ENCODE results near the gene FUT3. TPM values are rescaled to one million over a fixed set of nuclear protein-coding genes. Genes with fewer than 3 reads are reported as not detected.

Gene FUT3
- total and polyA plus RNA-seq, 9 of the 15 experiments (the other 6 are each of a cell fraction or from before 2014, with no cell fraction given): 0.09 TPM; not detected in 8

DNA sequence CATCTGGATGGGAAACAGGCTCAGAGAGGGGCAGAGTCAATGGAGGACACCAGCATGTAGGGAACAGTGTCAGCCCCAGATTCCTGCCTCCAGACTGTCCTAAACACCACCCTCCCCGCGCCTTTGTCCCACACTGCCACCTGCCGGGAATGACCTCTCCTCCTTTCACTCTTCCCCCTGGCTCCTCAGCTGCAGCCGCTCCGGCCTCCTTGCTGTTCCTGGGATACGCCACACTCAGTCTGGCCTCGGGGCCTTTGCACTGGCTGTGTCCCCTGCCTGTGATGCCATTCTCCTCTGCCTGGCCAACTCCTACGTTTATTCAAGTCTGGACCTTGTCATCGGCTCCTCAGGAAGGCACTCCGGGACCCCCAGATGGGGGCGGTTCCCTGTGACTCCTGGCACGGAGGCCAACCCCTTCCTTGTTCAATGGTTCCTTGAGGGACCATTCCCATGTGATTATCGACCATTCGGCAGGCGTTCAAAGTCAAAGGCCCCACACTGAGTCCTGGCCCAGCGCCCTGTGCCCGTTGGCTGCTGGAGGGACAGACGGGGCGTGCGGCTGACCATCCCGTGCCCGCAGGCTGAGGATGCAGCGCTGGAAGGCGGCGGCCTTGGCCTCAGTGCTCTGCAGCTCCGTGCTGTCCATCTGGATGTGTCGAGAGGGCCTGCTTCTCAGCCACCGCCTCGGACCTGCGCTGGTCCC, 27.5 kb downstream of the FUT3 start (continued):
- TF ChIP-seq, protein P1, sequence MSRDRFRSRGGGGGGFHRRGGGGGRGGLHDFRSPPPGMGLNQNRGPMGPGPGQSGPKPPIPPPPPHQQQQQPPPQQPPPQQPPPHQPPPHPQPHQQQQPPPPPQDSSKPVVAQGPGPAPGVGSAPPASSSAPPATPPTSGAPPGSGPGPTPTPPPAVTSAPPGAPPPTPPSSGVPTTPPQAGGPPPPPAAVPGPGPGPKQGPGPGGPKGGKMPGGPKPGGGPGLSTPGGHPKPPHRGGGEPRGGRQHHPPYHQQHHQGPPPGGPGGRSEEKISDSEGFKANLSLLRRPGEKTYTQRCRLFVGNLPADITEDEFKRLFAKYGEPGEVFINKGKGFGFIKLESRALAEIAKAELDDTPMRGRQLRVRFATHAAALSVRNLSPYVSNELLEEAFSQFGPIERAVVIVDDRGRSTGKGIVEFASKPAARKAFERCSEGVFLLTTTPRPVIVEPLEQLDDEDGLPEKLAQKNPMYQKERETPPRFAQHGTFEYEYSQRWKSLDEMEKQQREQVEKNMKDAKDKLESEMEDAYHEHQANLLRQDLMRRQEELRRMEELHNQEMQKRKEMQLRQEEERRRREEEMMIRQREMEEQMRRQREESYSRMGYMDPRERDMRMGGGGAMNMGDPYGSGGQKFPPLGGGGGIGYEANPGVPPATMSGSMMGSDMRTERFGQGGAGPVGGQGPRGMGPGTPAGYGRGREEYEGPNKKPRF (IDR thresholded peaks at IDR 0.05; ENCODE audit: low read depth, low read length): no peak
- TF ChIP-seq SMARCE1 (IDR thresholded peaks at IDR 0.05) (peak; percentile 55), BDP1 (IDR thresholded peaks at IDR 0.05; ENCODE audit: insufficient read depth, insufficient read length) (no peak)

DNA sequence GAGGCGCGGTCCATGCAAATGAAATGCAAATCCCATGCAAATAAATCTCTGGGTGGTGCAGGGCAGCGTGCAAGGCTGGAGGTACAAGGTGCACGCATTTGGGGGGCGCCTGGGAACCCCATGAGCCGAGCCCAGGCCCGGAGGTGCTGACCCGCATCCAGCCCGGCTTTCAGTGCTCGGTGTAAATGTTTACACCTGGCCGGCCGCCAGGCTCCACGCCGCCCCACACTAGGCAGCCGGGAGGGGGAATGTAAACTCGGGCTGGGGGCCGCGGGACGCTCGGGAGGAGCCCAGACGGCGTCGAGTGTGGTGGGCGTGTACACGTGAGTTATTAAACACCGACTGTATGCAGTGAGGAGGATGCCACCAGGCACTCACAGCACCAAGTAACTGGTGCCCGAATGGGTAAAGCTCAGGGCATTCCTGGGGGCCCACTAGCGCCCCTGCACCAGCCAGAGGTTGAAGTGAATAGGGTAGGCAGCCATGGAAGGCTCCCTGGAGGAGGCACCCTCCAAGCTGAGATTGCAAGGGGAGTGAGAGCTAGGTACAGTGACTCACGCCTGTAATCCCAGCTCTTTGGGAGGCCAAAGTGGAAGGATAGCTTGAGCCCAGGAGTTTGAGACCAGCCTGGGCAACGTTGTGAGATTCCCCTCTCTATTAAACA, 28.9 kb downstream of the FUT3 start:
- Histone ChIP-seq H3K36me3 (ENCODE audit: control insufficient read depth, insufficient read depth, low read length) (no peaks in the 10 kb centered on the region), H2AFZ (ENCODE audit: low read depth, low read length) (no peak overlapping the region), H3K4me1 (replicated peaks in 1 of 2; ENCODE audit: control insufficient read depth in 2 of 2, insufficient read depth in 2 of 2, low read length in 2 of 2) (peaks cover 4 to 40% of the 10 kb centered on the region in 2 experiments; a peak in 4 of 5 replicates), H3K27ac (ENCODE audit: extremely low read depth, low read depth, low read length) (no peak overlapping the region), H3K9me1 (ENCODE audit: control insufficient read depth, insufficient read depth, low read length) (peaks cover 1% of the 10 kb centered on the region), H3K9ac (ENCODE audit: insufficient read depth in 1 of 2, low read depth in 2 of 2, low read length in 2 of 2) (peak overlapping the region in 1 of 2 experiments; percentile 19; a peak in 2 of 4 replicates), H3K4me3 (no peak overlapping the region), H3K9me3 (replicated peaks; ENCODE audit: control insufficient read depth, insufficient read depth, low read depth, low read length) (no peaks in the 10 kb centered on the region), H3K27me3 (ENCODE audit: control insufficient read depth in 2 of 2, insufficient read depth in 2 of 2, low read length in 2 of 2) (no peaks in the 10 kb centered on the region), H3K79me2 (ENCODE audit: control insufficient read depth, insufficient read depth, low read length) (no peaks in the 10 kb centered on the region), H3K4me2 (ENCODE audit: insufficient read depth, low read length) (no peak overlapping the region), H4K20me1 (replicated peaks; ENCODE audit: control insufficient read depth, insufficient read depth, low read length) (no peaks in the 10 kb centered on the region; the same call in 1 of the 2 replicates)
- TF ChIP-seq RHOXF2B (CRISPR knock-in tag; conservative IDR thresholded peaks at IDR 0.05): no peak
- TF ChIP-seq POLR2G (IDR thresholded peaks at IDR 0.05; ENCODE audit: low read depth, low read length): 0 out of 2 replicates have a peak, but pooled peaks have one; percentile 29
- TF ChIP-seq ZKSCAN8 (CRISPR knock-in tag; IDR thresholded peaks at IDR 0.05): 0 out of 2 replicates have a peak, but pooled peaks have one; percentile 16
- TF ChIP-seq ZNF436 (CRISPR knock-in tag; IDR thresholded peaks at IDR 0.05): 0 out of 2 replicates have a peak, but pooled peaks have one; percentile 47
- TF ChIP-seq NFIC (IDR thresholded peaks at IDR 0.05): peak; percentile 60
- TF ChIP-seq, protein P2, sequence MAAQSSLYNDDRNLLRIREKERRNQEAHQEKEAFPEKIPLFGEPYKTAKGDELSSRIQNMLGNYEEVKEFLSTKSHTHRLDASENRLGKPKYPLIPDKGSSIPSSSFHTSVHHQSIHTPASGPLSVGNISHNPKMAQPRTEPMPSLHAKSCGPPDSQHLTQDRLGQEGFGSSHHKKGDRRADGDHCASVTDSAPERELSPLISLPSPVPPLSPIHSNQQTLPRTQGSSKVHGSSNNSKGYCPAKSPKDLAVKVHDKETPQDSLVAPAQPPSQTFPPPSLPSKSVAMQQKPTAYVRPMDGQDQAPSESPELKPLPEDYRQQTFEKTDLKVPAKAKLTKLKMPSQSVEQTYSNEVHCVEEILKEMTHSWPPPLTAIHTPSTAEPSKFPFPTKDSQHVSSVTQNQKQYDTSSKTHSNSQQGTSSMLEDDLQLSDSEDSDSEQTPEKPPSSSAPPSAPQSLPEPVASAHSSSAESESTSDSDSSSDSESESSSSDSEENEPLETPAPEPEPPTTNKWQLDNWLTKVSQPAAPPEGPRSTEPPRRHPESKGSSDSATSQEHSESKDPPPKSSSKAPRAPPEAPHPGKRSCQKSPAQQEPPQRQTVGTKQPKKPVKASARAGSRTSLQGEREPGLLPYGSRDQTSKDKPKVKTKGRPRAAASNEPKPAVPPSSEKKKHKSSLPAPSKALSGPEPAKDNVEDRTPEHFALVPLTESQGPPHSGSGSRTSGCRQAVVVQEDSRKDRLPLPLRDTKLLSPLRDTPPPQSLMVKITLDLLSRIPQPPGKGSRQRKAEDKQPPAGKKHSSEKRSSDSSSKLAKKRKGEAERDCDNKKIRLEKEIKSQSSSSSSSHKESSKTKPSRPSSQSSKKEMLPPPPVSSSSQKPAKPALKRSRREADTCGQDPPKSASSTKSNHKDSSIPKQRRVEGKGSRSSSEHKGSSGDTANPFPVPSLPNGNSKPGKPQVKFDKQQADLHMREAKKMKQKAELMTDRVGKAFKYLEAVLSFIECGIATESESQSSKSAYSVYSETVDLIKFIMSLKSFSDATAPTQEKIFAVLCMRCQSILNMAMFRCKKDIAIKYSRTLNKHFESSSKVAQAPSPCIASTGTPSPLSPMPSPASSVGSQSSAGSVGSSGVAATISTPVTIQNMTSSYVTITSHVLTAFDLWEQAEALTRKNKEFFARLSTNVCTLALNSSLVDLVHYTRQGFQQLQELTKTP (IDR thresholded peaks at IDR 0.05; ENCODE audit: low read depth in 1 of 2, partially characterized antibody in 2 of 2): no peak
- TF ChIP-seq ZFP36 (IDR thresholded peaks at IDR 0.05; ENCODE audit: low read depth, low read length, partially characterized antibody): peak; percentile 90
- WGBS (ENCODE audit: insufficient coverage, low coverage, missing lambda C conversion rate): 5% methylated on average over 30 of the region's 30 CpGs
- CTCF ChIA-PET (ENCODE audit: low intra/inter-chr PET ratio): interaction anchor here (2.1 to 3.3 kb wide), 2 partner anchors 18 to 49 kb away, joined by 16 to 20 read pairs; partner anchors contain the start of gene NRTN
- FAIRE-seq (peak; percentile 37), ATAC-seq (no peak), DNase-seq (ENCODE audit: extremely low read depth in 1 of 4, low spot score in 3 of 4) (no peak)
- BruUV-seq (replicated peaks): no TSS peak
- in situ Hi-C loops (cut with MboI): no loop called here
- POLR2A ChIA-PET: interaction anchor here (0.7 to 1.2 kb wide), 3 partner anchors 19 to 200 kb away, joined by 3 read pairs; partner anchors contain the start of genes SAFB and SAFB2
- intact Hi-C loops (cut with micrococcal nuclease): loop anchor here (2.0 kb wide), 1 partner anchor 18 kb away; the partner anchor contains the start of gene NRTN

Measured in K562 (cell line).